ENCODE data around the gene ZKSCAN3.
"Not testable (repeated sequence)": the region's sequence is repeated elsewhere in the genome, so short reads cannot be mapped to it uniquely, and the experiment has no call there.

ZKSCAN3 gene

GRCh38 chr6:28343898-28344677 lies 5.7 kb upstream of the ZKSCAN3 start:
- DNase-seq (ENCODE audit: low spot score): no peak

DNA sequence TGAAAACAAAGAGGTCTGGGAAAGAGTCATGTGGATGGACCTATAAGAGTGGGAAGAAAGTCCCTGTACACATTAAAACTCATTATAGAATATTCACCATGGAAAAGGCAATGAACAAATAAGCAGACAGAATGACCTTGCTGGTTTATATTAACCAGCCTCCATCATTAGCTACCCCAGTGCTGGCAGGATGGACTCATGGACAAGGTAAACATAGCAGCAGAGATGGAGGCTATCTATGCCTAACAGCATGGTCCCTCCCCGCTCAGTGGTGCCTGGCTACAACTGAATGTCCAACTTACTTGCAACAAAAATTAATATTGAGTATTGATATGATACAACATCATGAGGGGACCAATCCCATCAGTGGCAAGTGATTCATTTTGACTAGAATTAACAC lies 4.5 kb upstream of the ZKSCAN3 start:
- DNase-seq (ENCODE audit: low spot score): no peak

GRCh38 chr6:28347119-28347518 lies 2.6 kb upstream of the ZKSCAN3 start:
- no peak for DNase-seq (ENCODE audit: low spot score)

- DNase-seq (ENCODE audit: low spot score): no peak
These were observed 329 bp upstream of the ZKSCAN3 start for GRCh38 chr6:28349344-28349891.

GRCh38 chr6:28351087-28351486 lies 1.3 kb downstream of the ZKSCAN3 start:
- no peak for DNase-seq (ENCODE audit: low spot score)

DNA sequence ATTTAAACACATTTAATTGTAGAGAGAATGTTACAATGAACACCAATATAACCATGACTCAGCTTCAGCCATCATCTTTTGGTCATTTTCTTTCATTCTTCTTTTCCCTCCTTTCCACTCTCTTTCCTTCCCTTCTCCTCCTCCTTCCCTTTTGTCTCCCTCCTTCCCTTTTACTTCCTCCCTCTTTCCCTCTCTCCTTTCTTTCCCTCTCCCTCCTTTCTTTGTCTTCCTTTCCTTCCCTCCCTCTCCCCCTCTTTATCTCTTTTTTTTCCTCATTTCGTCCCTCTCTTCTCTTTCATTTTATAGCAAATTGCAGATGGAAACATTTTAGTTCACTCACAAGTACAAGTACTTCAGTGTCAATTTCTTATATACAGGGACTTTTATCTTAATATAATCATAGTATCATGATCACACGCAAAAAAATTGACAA lies 1.8 kb downstream of the ZKSCAN3 start:
- no peak for DNase-seq (ENCODE audit: low spot score)

GRCh38 chr6:28353356-28353755 lies 3.6 kb downstream of the ZKSCAN3 start:
- no peak for DNase-seq (ENCODE audit: low spot score)

DNA sequence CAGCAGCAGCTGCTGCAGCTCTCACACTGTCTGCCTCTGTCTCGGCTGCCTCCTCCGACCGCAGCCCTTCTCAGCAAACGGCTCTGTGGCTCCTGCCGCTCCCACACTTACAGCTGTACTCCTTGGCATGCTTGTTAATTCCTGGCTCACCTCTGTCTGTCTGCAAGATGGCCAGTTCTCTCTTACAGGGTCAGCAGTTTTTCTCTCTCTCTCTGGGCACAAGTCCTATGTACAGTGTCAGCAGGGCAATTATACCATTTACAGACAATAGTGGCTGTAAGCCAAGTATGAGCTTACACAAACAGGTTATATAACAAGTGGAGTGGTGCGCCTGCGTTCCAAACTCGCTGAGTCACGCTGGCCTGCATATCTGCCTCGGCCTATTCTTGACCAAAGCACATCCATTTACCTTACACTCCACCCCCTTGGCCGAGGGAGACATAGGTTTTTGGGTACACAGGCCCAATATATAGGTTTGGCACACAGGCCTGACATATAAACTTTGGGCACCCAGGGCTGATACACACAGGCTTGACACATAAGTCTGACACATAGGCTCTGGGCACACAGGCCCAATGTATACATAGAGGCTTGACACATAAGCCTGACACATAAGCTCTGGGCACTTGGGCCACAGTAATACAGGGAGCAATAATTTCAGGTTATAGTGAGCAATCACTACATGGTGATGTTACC lies 4.4 kb downstream of the ZKSCAN3 start:
- peak; percentile 36 for DNase-seq (ENCODE audit: low spot score)

DNA sequence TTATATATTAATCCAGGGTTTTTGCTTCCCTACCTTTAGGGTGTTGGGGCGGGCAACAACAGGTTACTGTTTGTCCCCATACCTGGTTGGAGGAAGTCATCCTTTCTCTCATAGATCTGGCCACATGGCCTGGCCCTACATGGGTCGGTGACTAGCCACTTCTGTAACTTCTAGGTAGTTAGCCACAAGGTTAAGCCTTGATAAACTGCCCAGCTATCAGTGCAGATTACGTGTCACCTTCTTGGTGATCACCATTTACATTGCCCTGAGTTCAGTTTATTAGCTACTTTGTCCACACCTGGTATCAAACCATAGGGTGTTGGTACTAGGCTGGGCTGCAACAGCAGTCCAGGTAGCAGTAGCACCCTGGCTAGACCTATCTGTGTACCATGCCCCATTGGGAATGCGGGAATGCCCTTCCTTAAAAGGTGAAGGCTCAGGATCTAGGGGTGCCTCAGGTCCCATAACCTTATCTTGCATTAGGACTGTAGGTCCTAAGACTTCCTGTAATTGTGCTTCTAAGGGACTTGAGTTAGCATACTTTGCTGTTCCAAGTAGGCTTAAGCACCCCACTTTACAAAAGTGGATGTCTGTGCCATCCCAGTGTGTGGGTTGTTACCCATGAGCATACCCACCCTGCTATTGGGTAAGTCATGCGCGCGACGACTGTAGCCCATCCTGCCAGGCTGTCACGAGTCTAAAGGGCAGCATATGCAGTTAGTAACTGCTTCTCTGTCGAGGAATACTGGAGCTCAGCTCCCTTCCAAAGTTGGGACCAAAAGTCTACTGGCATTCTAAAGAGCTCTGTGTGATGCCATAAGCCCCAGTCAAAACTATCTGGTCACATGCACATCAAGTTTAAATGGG lies 5.2 kb downstream of the ZKSCAN3 start:
- DNase-seq (ENCODE audit: low spot score): no peak

DNA sequence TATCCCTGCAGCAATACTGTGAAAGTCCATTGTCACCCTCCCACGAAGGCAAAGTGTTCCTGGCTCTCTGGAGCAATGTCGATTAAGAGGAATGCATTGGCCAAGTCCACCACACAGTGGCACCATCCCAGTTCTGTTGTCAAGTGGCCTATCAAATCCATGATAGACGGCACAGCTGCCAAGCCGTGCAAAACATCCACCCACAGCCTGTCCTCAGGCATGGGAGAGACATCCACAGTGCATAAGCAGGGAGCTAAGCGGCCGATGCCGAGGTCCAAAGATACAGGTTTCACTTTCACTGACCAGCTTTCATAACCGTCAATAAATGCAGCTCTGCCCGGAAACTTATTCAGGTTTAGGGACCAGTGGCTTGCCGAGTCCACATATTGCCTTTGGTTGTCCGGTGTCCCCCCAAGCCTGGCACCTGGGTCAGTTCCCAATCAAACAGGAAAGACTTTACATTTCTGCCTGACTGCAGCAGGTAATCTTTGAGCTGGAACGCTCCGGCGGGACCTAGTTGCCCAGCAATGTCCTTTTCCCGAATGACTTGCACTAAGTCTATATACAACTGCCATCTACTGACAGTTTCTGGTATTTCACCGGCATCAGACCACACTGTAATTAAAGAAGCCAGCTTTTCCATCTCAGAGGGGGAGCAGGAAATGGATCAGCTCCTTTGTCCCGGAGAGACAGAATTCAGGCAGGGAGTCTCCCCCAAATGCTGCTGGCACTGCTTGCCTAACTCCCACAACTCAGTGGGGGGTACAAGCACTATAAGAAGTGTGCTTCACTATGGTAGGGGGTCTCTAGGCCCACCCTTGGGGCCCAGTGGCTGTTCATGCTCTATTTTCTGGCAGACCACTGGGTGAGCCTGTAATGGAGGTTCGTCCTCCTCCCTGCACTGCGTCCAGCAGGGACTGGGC lies 6.3 kb downstream of the ZKSCAN3 start:
- DNase-seq (ENCODE audit: low spot score): peak; percentile 84

DNA sequence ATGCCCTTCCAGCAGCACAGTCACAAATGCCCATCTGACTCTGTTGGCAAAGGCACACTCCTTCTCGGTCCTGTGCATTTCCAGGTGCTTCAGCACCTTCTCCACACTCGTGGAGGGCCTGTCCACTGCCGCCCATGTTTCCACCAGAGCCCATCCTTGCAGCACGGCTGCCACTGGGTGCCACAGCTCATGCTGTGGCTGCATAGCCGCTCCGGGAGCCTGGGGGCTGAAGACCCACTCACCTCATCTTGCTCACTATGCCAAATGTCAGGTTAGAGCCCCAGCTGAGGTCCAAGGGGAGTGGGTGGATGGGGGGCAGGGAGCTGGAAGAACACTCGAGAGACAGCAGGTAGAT lies 6.9 kb downstream of the ZKSCAN3 start:
- no peak for DNase-seq (ENCODE audit: low spot score)

DNA sequence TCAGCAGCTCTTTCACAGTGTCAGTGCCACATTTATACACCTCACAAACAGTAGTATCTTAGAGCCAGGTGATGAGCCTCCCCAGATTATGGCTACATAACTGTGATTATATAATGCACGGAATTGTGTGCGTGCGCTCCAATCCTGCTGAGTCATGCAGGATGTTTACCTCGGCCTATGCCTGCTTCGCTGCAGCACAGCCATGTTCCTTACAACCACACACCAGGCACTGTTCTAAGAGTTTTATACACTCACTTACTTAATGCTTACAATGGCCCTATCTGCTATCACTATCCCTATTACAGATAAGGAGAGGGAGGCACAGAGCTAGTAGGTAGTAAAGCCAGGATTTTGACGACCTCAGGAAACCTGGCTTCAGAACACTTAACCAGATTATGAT lies 7.3 kb downstream of the ZKSCAN3 start:
- no peak for DNase-seq (ENCODE audit: low spot score)

DNA sequence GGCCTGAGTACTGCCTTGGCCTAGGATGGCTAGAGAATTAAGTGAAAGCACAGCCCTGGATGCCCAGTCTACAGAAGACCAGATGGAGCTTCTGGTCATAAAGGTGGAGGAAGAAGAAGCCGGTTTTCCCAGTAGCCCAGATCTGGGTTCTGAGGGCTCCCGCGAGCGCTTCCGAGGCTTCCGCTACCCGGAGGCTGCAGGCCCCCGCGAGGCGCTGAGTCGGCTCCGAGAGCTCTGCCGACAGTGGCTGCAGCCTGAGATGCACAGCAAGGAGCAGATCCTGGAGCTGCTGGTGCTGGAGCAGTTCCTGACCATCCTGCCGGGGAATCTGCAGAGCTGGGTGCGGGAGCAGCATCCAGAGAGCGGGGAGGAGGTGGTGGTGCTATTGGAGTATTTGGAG lies 9.8 kb downstream of the ZKSCAN3 start:
- not testable (repeated sequence) for DNase-seq (ENCODE audit: low spot score)

GRCh38 chr6:28360961-28361360 lies 11.2 kb downstream of the ZKSCAN3 start:
- DNase-seq (ENCODE audit: low spot score): no peak

GRCh38 chr6:28365590-28365989 lies 15.8 kb downstream of the ZKSCAN3 start:
- DNase-seq (ENCODE audit: low spot score): not testable (repeated sequence)

GRCh38 chr6:28368522-28368921 lies 18.8 kb downstream of the ZKSCAN3 start:
- no peak for DNase-seq (ENCODE audit: low spot score)

- DNase-seq (ENCODE audit: low spot score): no peak
These were observed 19.7 kb downstream of the ZKSCAN3 start for GRCh38 chr6:28369463-28369862.

- no peak for DNase-seq (ENCODE audit: low spot score)
These were observed 20.7 kb downstream of the ZKSCAN3 start for GRCh38 chr6:28370440-28370839.

DNA sequence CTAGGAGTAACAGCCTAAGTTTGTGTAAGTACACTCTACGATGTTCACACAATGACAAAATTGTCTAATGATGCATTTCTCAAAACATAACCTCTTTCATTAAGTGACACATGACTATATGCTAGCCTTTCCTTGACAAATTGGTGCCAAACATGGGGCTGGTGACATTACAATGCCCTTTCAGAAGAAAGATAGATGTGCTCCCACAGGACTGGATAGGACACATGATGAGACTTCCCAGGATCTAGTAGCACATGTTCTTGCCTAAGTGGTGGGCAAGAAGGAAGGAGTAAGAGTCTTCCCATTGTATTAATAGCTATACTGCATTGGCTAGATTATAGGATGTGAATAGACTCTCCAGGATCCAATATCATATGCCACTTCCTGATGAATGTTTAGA lies 21.5 kb downstream of the ZKSCAN3 start:
- no peak for DNase-seq (ENCODE audit: low spot score)

GRCh38 chr6:28371706-28372451 lies 22.1 kb downstream of the ZKSCAN3 start:
- no peak for DNase-seq (ENCODE audit: low spot score)

DNA sequence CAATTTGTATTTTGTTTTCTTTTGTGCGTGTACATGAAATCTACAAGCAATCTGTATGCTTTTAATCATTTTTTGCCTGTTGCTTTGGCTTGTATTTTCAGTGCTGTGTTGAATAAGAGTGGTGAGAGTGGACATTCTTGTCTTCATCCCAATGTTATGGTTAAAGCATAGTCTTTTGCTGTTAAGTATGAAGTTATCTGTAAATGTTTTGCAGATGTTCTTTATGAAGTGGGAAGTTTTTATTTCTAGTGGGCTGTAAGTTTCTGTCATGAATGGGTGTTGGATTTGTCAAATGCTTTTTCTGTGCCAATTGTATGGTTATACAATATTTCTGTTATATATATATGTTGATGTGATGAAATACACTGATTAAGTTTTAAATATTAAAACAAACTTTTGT lies 24.2 kb downstream of the ZKSCAN3 start:
- DNase-seq (ENCODE audit: low spot score): no peak

All from SW480 (cell line).